ENCODE data around the gene FAM47E. TPM values are rescaled to one million over a fixed set of nuclear protein-coding genes. Genes with fewer than 3 reads are reported as not detected.

The FAM47E gene
- total RNA-seq, 4 donors from 2014 or later, result 0.30 to 5.3 (median 0.98) TPM

DNA sequence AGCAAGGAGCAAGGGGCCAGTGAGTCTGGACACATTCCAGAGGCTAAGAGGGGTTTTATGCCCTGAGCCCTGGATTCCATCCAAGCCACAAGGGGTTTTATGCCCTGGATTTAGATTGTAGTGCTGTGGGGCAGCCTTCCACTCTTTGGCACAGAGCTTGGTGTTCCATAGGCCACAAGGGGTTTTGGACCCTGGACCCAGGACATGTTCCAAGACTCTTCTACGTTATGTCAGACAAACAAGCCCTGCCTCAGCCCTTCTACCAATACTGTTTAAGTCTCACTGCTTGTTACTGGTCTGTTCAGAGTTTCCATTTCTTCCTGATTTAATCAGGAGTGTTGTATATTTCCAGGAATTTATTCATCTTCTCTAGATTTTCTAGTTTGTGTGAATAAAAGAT lies 25.1 kb upstream of the FAM47E start:
- WGBS, result 0% methylated on average over 1 of the region's 1 CpG
- Histone ChIP-seq H3K27ac (no peak overlapping the region), H3K4me1 (peaks cover 5% of the 10 kb centered on the region), H3K9me3 (no peaks in the 10 kb centered on the region), H3K4me3 (no peak overlapping the region), H3K27me3 (no peaks in the 10 kb centered on the region), H3K36me3 (no peaks in the 10 kb centered on the region)
- no peak for TF ChIP-seq POLR2A (IDR thresholded peaks at IDR 0.05)
- no peak for TF ChIP-seq CTCF (IDR thresholded peaks at IDR 0.05)
- no peak for TF ChIP-seq EP300 (IDR thresholded peaks at IDR 0.05)
- no peak for TF ChIP-seq POLR2AphosphoS5 (IDR thresholded peaks at IDR 0.05)
- DNase-seq (ENCODE audit: low spot score in 2 of 2), result no peak

DNA sequence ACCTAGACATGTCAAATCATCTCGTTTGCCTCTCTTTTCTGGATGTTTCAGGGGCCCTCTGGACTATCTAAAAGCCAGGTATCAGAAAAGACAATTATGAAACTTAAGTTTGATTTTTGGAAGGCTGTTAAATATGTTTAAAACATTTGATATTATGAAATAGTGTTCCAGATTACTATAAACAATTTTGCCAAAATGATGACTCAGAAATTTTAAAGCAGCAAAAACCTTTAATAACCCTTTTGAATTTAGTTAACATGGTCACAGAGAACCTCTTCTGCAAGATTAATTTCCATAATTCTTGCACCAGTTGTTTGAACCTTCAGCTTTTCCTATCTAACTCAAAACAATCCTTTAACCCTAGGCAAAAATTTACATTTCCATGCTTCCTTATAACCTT lies 18.8 kb upstream of the FAM47E start:
- DNase-seq (ENCODE audit: low spot score in 2 of 2), result no peak
- Histone ChIP-seq H3K4me1 (peaks cover 48% of the 10 kb centered on the region), H3K27ac (peak overlapping the region; percentile 73), H3K27me3 (no peaks in the 10 kb centered on the region), H3K4me3 (peak overlapping the region; percentile 34), H3K9me3 (no peaks in the 10 kb centered on the region), H3K36me3 (no peaks in the 10 kb centered on the region)
- no peak for TF ChIP-seq POLR2AphosphoS5 (IDR thresholded peaks at IDR 0.05)
- 43% methylated on average over 1 of the region's 1 CpG for WGBS

DNA sequence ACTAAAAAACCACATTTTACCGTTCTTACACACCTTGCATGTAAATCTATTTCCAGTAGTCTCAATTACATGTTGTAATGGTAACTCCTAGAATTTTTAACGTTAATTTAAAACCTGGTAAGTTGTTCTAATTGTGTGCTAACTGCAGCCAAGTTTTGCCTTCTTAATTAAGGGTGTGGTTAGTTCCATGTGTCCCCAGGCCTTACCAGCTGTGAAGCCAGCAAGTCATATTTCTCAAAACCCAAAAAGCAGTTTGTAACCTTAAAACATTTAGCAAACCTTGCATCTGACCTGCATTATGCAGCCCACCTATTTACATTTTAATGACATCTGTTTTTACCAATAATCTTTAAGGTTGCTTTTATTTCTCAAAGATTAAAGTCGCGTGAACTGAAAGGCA lies 18.4 kb upstream of the FAM47E start:
- Histone ChIP-seq H3K27ac (peak overlapping the region; percentile 73), H3K36me3 (no peaks in the 10 kb centered on the region), H3K9me3 (no peaks in the 10 kb centered on the region), H3K4me1 (peaks cover 48% of the 10 kb centered on the region), H3K4me3 (peak overlapping the region; percentile 34), H3K27me3 (no peaks in the 10 kb centered on the region)
- TF ChIP-seq POLR2A (IDR thresholded peaks at IDR 0.05), result no peak
- WGBS, result 40% methylated on average over 4 of the region's 4 CpGs
- no peak for DNase-seq (ENCODE audit: low spot score in 2 of 2)

DNA sequence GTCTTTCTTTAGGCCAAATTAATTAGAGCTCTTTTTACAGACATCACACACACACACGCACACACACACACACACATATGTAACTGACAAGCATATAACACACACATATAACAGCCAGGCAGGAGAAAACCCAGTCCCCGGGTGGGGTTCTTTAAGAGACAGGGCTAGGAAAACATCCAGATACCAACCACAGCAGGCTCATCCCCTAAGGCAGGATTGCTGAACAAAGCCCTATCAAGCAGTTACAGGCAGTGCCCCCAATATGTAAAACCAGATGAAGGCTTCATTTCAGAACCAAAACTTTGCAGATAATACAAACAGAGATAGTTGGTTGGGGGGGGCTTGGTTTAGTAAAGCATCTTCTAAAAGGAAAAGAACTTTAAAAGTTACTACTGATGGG lies 18.0 kb upstream of the FAM47E start:
- Histone ChIP-seq H3K9me3 (no peaks in the 10 kb centered on the region), H3K27ac (peak overlapping the region; percentile 73), H3K27me3 (no peaks in the 10 kb centered on the region), H3K4me1 (peaks cover 48% of the 10 kb centered on the region), H3K36me3 (no peaks in the 10 kb centered on the region), H3K4me3 (peak overlapping the region; percentile 34)
- TF ChIP-seq POLR2AphosphoS5 (IDR thresholded peaks at IDR 0.05) (no peak), EP300 (IDR thresholded peaks at IDR 0.05) (no peak), POLR2A (IDR thresholded peaks at IDR 0.05) (no peak), CTCF (IDR thresholded peaks at IDR 0.05) (no peak)
- WGBS, result 11% methylated on average over 2 of the region's 2 CpGs
- no peak for DNase-seq (ENCODE audit: low spot score in 2 of 2)

GRCh38 chr4:76233967-76234678 lies 17.4 kb upstream of the FAM47E start:
- Histone ChIP-seq H3K27ac (peak overlapping the region; percentile 73), H3K4me3 (peak overlapping the region; percentile 34)
- WGBS, result 49% methylated on average over 14 of the region's 14 CpGs

DNA sequence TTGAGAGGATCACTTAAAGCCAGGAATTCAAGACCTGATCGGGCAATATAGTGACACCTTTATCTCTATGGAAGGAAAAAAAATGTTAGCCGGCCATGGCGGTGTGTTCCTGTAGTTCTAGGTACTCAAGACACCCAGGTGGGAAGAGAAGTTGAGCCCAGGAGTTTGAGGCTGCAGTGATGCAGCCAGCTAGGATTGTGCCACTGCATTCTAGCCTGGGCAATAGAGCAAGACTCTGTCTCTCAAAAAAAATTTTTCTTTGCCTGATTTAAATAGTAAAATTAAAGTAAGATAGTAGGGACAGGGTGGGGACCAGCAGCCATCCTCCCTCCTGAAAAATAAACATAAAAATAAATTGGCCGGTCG lies 16.9 kb upstream of the FAM47E start:
- no peaks in the 10 kb centered on the region for H3K27me3 ChIP-seq
- peak overlapping the region; percentile 34 for H3K4me3 ChIP-seq
- no peaks in the 10 kb centered on the region for H3K36me3 ChIP-seq
- H3K4me1 ChIP-seq, result peaks cover 48% of the 10 kb centered on the region
- TF ChIP-seq POLR2AphosphoS5 (IDR thresholded peaks at IDR 0.05), result no peak
- TF ChIP-seq POLR2A (IDR thresholded peaks at IDR 0.05), result no peak
- no peak for TF ChIP-seq CTCF (IDR thresholded peaks at IDR 0.05)
- TF ChIP-seq EP300 (IDR thresholded peaks at IDR 0.05), result no peak
- H3K27ac ChIP-seq, result peak overlapping the region; percentile 73
- H3K9me3 ChIP-seq, result no peaks in the 10 kb centered on the region
- 78% methylated on average over 5 of the region's 5 CpGs for WGBS
- DNase-seq (ENCODE audit: low spot score in 2 of 2), result no peak

More at GRCh38 chr4:76233967-76234678, 17.4 kb upstream of the FAM47E start:
- Histone ChIP-seq H3K36me3 (no peaks in the 10 kb centered on the region), H3K4me1 (peaks cover 48% of the 10 kb centered on the region), H3K9me3 (no peaks in the 10 kb centered on the region), H3K27me3 (no peaks in the 10 kb centered on the region)
- TF ChIP-seq EP300 (IDR thresholded peaks at IDR 0.05) (no peak), POLR2AphosphoS5 (IDR thresholded peaks at IDR 0.05) (no peak), CTCF (IDR thresholded peaks at IDR 0.05) (no peak), POLR2A (IDR thresholded peaks at IDR 0.05) (no peak)
- DNase-seq (ENCODE audit: low spot score in 2 of 2), result no peak

Data from suprapubic skin (tissue), 4 donors.